Right lobe of liver (tissue), 4 donors: ENCODE results near the gene ICAM4.

Source experiments
- POLR2A ChIP-seq: fragments of 450-650 bp; IDR thresholded peaks from one replicate; pipeline ENCODE4 v1.6.1; 2017; ENCODE audit warnings: antibody characterized with exemption, mild to moderate bottlenecking
- TF ChIP-seq, protein P1 (sequence below), 4 donors: fragments of 200-600 bp in 3 of 4; fragments of 450-650 bp in 1 of 4; IDR thresholded peaks; one replicate each; pipeline versions ENCODE4 v1.5.1 to v1.8.0; 2016 to 2022; ENCODE audit warnings: antibody characterized with exemption in 4 of 4, mild to moderate bottlenecking in 2 of 4
- donor health status: DM: no; HTN: no; CAD: no.
- donor health status: DM: no; HTN: no; CAD: no.
- donor health status: DM: no; HTN: yes; CAD: no.

DNA sequence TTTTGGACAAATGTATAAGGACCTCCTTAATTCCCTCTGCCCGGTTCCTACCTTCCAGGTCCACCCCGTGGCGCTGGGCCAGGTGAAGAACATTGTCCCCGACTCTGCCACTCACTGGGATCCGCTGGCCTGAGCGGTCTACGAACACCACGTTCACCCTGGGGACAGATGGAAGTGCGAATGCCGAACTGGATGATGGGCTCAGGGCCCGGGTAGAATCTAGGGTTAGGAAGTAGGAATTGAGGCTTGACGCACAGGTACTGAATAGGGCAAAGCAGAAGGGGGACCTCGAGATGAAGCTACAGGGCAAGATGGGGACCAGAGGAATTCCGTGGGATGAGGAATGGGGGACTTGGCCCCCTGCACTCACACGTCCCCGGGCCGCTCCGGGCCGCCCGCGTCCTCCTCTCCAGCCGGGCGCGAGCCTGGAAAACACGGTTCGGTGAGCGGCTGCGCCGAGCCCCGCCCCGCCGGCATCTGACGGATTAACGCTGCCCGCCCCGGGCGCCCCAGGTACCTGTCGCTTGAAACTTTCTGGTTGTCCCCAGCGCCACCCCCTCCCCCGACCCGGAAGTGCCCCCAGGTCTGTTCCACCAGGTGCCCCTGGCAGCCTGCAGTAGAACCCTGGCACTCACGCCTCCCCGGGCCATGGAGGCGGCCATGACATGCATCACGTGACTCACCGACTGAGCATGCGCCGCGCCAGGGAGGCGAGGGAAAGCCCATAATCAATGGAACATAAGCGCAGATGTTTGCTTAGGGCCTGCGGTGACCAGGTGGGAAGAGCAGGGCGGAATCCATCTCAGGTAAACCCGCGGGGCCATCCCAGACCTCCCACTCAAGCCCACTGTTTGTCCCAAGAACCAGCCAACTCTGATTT, 28.8 kb downstream of the ICAM4 start, which contains the start of gene FDX2:
- TF ChIP-seq, protein P1, sequence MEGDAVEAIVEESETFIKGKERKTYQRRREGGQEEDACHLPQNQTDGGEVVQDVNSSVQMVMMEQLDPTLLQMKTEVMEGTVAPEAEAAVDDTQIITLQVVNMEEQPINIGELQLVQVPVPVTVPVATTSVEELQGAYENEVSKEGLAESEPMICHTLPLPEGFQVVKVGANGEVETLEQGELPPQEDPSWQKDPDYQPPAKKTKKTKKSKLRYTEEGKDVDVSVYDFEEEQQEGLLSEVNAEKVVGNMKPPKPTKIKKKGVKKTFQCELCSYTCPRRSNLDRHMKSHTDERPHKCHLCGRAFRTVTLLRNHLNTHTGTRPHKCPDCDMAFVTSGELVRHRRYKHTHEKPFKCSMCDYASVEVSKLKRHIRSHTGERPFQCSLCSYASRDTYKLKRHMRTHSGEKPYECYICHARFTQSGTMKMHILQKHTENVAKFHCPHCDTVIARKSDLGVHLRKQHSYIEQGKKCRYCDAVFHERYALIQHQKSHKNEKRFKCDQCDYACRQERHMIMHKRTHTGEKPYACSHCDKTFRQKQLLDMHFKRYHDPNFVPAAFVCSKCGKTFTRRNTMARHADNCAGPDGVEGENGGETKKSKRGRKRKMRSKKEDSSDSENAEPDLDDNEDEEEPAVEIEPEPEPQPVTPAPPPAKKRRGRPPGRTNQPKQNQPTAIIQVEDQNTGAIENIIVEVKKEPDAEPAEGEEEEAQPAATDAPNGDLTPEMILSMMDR (IDR thresholded peaks at IDR 0.05), result no peak
- TF ChIP-seq POLR2A, result peak; percentile 27
